ENCODE results near the gene UBTD2. TPM values are rescaled to one million over a fixed set of nuclear protein-coding genes. Genes with fewer than 3 reads are reported as not detected.

UBTD2 gene
- total RNA-seq, 2 donors from 2014 or later, result 16.1 to 17.8 TPM

DNA sequence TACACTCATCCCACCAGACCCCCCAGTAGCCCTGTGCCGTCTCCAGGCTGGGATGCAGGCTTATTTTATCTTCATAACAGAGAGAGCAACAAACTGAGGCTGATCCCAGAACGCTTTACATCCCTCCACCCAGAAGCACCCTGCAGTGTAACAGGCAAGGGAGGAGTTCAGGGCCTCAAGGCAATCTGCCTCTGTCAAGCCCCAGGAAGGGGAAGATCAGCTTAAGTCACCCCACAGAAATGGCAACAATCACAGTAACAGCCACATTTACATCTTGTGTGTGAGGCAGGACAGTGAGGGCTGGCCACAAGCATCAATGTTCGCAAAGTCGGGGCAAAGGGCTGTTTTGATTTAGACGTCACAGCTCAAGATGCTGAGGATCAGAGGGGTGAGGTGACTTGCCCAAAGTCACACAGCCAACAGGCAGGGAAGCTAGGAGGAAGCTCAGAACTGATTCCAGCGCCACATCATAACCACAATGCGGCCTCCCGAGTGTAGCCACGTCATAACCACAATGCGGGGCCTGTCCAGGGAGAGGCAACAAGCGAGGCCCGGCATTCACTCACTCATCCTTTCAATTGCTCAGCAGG, 109.9 kb downstream of the UBTD2 start:
- Histone ChIP-seq H3K27ac (no peak overlapping the region), H3K4me1 (ENCODE audit: control insufficient read depth in 1 of 2, low read depth in 2 of 2) (peaks cover 5 to 13% of the 10 kb centered on the region in 2 donors), H3K27me3 (replicated peaks; ENCODE audit: insufficient read depth) (no peaks in the 10 kb centered on the region), H3K9me3 (no peaks in the 10 kb centered on the region), H3K36me3 (no peaks in the 10 kb centered on the region), H3K4me3 (no peak overlapping the region)
- ATAC-seq (ENCODE audit: insufficient number of reproducible peaks, low FRiP score, low read depth) (no peak), DNase-seq (ENCODE audit: low spot score) (no peak)
- TF ChIP-seq, protein P1, sequence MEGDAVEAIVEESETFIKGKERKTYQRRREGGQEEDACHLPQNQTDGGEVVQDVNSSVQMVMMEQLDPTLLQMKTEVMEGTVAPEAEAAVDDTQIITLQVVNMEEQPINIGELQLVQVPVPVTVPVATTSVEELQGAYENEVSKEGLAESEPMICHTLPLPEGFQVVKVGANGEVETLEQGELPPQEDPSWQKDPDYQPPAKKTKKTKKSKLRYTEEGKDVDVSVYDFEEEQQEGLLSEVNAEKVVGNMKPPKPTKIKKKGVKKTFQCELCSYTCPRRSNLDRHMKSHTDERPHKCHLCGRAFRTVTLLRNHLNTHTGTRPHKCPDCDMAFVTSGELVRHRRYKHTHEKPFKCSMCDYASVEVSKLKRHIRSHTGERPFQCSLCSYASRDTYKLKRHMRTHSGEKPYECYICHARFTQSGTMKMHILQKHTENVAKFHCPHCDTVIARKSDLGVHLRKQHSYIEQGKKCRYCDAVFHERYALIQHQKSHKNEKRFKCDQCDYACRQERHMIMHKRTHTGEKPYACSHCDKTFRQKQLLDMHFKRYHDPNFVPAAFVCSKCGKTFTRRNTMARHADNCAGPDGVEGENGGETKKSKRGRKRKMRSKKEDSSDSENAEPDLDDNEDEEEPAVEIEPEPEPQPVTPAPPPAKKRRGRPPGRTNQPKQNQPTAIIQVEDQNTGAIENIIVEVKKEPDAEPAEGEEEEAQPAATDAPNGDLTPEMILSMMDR (IDR thresholded peaks at IDR 0.05), result no peak

DNA sequence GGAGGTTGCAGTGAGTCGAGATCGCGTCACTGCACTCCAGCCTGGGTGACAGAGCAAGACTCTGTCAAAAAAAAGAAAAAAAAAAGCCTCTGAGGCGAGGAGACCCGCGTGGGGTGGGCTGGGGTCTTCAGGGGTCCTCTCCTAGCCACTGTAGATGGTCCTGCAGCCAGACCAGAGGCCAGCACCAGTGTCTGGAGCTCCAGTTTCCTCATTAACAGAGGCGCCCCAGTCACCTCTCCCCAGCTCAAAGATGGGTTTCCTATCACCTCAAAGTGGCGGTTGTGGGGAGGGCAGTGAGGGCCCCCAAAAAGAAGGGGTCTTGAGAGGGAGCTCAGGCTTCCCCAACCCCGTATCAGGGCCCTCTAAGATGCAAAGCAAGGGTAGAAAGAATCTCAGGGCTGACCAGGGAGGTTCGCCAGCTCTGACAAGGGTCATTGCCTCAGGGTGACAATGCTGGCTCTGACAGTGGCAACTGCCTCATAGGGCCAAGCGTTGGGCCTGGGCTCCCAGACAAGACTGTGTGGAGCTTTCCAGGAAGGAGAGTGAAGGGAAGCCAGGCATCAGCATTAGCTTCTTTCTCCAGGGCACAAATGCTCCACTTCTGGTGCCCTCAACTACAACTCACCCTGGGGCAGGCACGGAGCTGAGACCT, 110.5 kb downstream of the UBTD2 start:
- H3K4me1 ChIP-seq (ENCODE audit: control insufficient read depth in 1 of 2, low read depth in 2 of 2), result peaks cover 5 to 13% of the 10 kb centered on the region in 2 donors
- DNase-seq (ENCODE audit: low spot score) (no peak), ATAC-seq (ENCODE audit: insufficient number of reproducible peaks, low FRiP score, low read depth) (no peak)

DNA sequence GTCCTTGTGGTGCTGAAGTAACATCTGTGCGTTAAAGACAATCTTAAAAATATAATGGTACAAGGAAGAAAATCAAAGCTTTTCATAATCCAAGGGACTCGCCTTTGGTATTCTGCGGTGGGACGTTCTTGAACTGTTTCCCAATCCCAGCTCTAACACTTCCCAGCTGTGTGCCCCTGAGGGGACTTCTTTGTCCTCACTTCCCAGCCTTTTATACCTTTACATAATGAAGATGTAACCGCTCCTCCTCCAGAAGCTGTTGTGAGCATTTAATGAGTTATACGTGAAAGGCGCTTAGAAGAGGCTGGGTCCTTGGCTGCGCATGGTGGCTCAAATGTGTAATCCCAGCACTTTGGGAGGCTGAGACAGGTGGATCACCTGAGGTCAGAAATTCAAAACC, 112.4 kb downstream of the UBTD2 start:
- TF ChIP-seq, protein P1 (IDR thresholded peaks at IDR 0.05), result no peak
- Histone ChIP-seq H3K9me3 (no peaks in the 10 kb centered on the region), H3K27me3 (replicated peaks; ENCODE audit: insufficient read depth) (no peaks in the 10 kb centered on the region), H3K4me3 (no peak overlapping the region), H3K4me1 (ENCODE audit: control insufficient read depth in 1 of 2, low read depth in 2 of 2) (peaks cover 5 to 13% of the 10 kb centered on the region in 2 donors), H3K36me3 (no peaks in the 10 kb centered on the region), H3K27ac (no peak overlapping the region)
- no peak for DNase-seq (ENCODE audit: low spot score)
- ATAC-seq (ENCODE audit: insufficient number of reproducible peaks, low FRiP score, low read depth), result no peak

More for the DNA sequence above, 110.5 kb downstream of the UBTD2 start:
- Histone ChIP-seq H3K9me3 (no peaks in the 10 kb centered on the region), H3K4me3 (no peak overlapping the region), H3K27me3 (replicated peaks; ENCODE audit: insufficient read depth) (no peaks in the 10 kb centered on the region), H3K27ac (no peak overlapping the region), H3K36me3 (no peaks in the 10 kb centered on the region)
- TF ChIP-seq, protein P1 (IDR thresholded peaks at IDR 0.05), result no peak

DNA sequence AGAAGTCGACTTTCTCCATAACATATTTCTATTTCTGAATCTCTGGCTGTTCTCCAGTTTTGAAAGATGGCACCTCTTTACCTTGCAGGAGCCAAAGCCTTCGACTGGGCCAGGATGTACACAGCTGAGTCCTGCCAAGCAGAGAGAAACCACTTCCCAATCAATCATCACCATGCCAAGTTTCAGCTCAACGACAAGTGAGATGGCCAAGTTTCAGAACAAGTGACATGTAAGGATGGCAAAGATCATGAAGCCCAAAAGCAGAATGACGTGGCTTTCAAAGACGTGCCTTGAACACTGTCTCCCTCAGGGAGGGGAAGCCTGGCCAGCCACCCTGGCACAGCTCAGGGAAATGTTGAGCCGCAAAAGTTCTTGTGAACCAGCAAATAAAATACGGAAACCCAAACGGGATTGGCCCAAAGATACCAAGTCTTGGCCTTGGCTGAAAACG, 113.3 kb downstream of the UBTD2 start:
- DNase-seq (ENCODE audit: low spot score) (no peak), ATAC-seq (ENCODE audit: insufficient number of reproducible peaks, low FRiP score, low read depth) (no peak)
- Histone ChIP-seq H3K4me1 (ENCODE audit: control insufficient read depth in 1 of 2, low read depth in 2 of 2) (peaks cover 5 to 13% of the 10 kb centered on the region in 2 donors), H3K36me3 (no peaks in the 10 kb centered on the region), H3K27me3 (replicated peaks; ENCODE audit: insufficient read depth) (no peaks in the 10 kb centered on the region), H3K9me3 (no peaks in the 10 kb centered on the region), H3K27ac (no peak overlapping the region), H3K4me3 (no peak overlapping the region)
- TF ChIP-seq, protein P1 (IDR thresholded peaks at IDR 0.05), result no peak

DNA sequence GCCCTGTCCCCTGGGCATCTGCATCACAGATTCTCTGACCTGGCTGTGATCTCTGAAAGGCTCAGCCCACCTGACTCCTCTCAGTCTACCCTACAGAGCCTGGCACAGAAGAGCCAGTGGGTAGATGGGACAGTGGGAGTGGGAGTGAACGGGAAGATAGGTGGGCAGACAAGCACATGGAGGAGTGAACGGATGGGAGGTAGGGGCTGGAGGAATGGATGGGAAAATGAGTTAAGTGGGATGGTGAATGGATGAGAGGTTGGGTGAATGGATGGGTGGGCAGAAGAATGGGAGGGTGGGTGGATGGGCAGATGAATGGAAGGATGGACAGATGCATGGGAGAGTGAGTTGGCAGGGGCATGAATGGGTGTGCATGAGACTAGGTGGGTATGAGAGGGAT, 114.3 kb downstream of the UBTD2 start:
- Histone ChIP-seq H3K4me3 (no peak overlapping the region), H3K27ac (no peak overlapping the region), H3K4me1 (ENCODE audit: control insufficient read depth in 1 of 2, low read depth in 2 of 2) (peaks cover 5 to 13% of the 10 kb centered on the region in 2 donors), H3K27me3 (replicated peaks; ENCODE audit: insufficient read depth) (no peaks in the 10 kb centered on the region), H3K9me3 (no peaks in the 10 kb centered on the region), H3K36me3 (no peaks in the 10 kb centered on the region)
- no peak for DNase-seq (ENCODE audit: low spot score)
- TF ChIP-seq, protein P1 (IDR thresholded peaks at IDR 0.05), result no peak
- no peak for ATAC-seq (ENCODE audit: insufficient number of reproducible peaks, low FRiP score, low read depth)

Data from thoracic aorta (tissue), 2 donors.